Psoas muscle (tissue), 8 donors: ENCODE results near the gene RRP7A. TPM values are rescaled to one million over a fixed set of nuclear protein-coding genes. Genes with fewer than 3 reads are reported as not detected.
"Not testable (repeated sequence)": the region's sequence is repeated elsewhere in the genome, so short reads cannot be mapped to it uniquely, and the experiment has no call there.

ENCODE experiments used
- ATAC-seq, 4 donors: fragments of 200-7000 bp; cut with Tn5 transposase; one replicate each; pipeline ENCODE4 v1.9.1; 2020; ENCODE audit warnings: moderate library complexity in 3 of 4, mild to moderate bottlenecking in 2 of 4
- DNase-seq, 2 donors: peaks; one replicate each; pipeline ENCODE4 v3.0.0-alpha.2; 2020
- H3K27ac ChIP-seq: fragments of 200-600 bp; one replicate; pipeline ENCODE4 v1.8.0; 2022
- H3K27me3 ChIP-seq, 3 donors: fragments of 200-600 bp in 1 of 3; one replicate each; pipeline versions ENCODE4 v1.6.1 to v1.8.0; 2013 to 2022; ENCODE audit warnings: low read length in 2 of 3, mild to moderate bottlenecking in 2 of 3, moderate library complexity in 1 of 3; ENCODE audit not compliant: insufficient read depth in 3 of 3
- H3K36me3 ChIP-seq, 2 donors: fragments of 200-600 bp in 1 of 2; one replicate each; pipeline versions ENCODE4 v1.6.1 to v1.8.0; 2013 to 2022; ENCODE audit warnings: low read depth in 1 of 2, mild to moderate bottlenecking in 1 of 2, moderate library complexity in 1 of 2; ENCODE audit not compliant: insufficient read depth in 1 of 2
- H3K4me1 ChIP-seq: fragments of 200-600 bp; one replicate; pipeline ENCODE4 v1.8.0; 2022
- H3K4me3 ChIP-seq: fragments of 200-600 bp; one replicate; pipeline ENCODE4 v1.8.0; 2022; ENCODE audit warnings: mild to moderate bottlenecking
- H3K9me3 ChIP-seq: fragments of 200-600 bp; one replicate; pipeline ENCODE4 v1.8.0; 2022
- WGBS, 3 donors: extraction: QIAGEN DNeasy Blood & Tissue Kit; methylation state at CpG; one replicate each; pipeline versions ENCODE4 v1.1.6 to v1.1.7; 2013; 5-methylcytosine and 5-hydroxymethylcytosine counted together
- intact Hi-C, 2 donors: fragments of 100-400 bp; cut with DNase I; formaldehyde crosslinking; loops; one replicate each; pipeline versions ENCODE4 v1.11.0 to v1.14.2; 2022
- polyA plus RNA-seq, 3 donors: library from polyadenylated mRNA; stranded (reverse); fragments of 200-250 nt; gene quantifications; one replicate each; pipeline ENCODE4 v1.2.3, GENCODE V29; 2013
- total RNA-seq, 4 donors: library from RNA; stranded (reverse); fragmentation: NEBNext Ultra II Directional in 2 of 4; extraction: Animal tissue kit (Norgen Biotek cat#: 25700) in 2 of 4; gene quantifications; one replicate each; pipeline versions ENCODE4 v1.2.1 to v1.2.4, GENCODE V29; 2021 to 2023
- TF ChIP-seq, protein P1 (sequence below): fragments of 200-600 bp; IDR thresholded peaks from one replicate; pipeline ENCODE4 v1.8.0; 2022; ENCODE audit warnings: antibody characterized with exemption
- donor health status: healthy with polysubstance abuse.
- donor health status: DM: no; HTN: no; CAD: no; lungs with moderate emphysema.
- donor health status: Bipolar disorder and iron deficiency.
- donor health status: healthy.
- donor health status: DM: yes; HTN: yes; CAD: no.
- donor health status: DM: no; HTN: no; CAD: no.
- donor health status: DM: no; HTN: no; CAD: no.
- donor health status: DM: yes; HTN: yes; CAD: no.

The RRP7A gene
- total and polyA plus RNA-seq, 7 donors, result 5.7 to 34.8 (median 32.2) TPM

DNA sequence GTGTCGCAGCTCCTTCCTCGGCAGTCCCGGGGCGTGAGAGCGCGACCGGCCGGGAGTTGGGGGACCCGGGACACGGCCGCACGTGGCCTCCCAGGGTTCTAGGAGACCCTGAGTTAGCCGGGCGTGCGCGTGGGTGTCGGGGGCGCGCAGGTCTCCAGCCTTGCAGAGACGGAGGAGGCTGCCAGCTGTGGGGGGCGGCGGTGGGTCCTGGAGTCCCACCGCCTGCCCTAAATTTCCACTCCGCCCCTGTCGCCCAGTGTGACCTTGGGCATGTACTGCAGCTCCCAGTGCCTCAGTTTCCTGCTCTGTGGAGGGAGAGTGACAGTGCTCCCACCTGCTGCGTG is 18.8 kb downstream of the RRP7A start:
- Histone ChIP-seq H3K27me3 (no peaks in the 10 kb centered on the region), H3K4me3 (peak overlapping the region; percentile 58), H3K9me3 (no peaks in the 10 kb centered on the region), H3K4me1 (peaks cover 6% of the 10 kb centered on the region), H3K27ac (no peak overlapping the region), H3K36me3 (no peaks in the 10 kb centered on the region)
- ATAC-seq (peak in 1 of 4 donors; percentile 1), DNase-seq (peak in 1 of 2 donors; percentile 26)
- intact Hi-C loops, result no loop called here
- WGBS, 3 donors, result 9 to 31% (median 30%) methylated on average over 20 to 26 of the region's 26 CpGs
- TF ChIP-seq, protein P1, sequence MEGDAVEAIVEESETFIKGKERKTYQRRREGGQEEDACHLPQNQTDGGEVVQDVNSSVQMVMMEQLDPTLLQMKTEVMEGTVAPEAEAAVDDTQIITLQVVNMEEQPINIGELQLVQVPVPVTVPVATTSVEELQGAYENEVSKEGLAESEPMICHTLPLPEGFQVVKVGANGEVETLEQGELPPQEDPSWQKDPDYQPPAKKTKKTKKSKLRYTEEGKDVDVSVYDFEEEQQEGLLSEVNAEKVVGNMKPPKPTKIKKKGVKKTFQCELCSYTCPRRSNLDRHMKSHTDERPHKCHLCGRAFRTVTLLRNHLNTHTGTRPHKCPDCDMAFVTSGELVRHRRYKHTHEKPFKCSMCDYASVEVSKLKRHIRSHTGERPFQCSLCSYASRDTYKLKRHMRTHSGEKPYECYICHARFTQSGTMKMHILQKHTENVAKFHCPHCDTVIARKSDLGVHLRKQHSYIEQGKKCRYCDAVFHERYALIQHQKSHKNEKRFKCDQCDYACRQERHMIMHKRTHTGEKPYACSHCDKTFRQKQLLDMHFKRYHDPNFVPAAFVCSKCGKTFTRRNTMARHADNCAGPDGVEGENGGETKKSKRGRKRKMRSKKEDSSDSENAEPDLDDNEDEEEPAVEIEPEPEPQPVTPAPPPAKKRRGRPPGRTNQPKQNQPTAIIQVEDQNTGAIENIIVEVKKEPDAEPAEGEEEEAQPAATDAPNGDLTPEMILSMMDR, result no peak

DNA sequence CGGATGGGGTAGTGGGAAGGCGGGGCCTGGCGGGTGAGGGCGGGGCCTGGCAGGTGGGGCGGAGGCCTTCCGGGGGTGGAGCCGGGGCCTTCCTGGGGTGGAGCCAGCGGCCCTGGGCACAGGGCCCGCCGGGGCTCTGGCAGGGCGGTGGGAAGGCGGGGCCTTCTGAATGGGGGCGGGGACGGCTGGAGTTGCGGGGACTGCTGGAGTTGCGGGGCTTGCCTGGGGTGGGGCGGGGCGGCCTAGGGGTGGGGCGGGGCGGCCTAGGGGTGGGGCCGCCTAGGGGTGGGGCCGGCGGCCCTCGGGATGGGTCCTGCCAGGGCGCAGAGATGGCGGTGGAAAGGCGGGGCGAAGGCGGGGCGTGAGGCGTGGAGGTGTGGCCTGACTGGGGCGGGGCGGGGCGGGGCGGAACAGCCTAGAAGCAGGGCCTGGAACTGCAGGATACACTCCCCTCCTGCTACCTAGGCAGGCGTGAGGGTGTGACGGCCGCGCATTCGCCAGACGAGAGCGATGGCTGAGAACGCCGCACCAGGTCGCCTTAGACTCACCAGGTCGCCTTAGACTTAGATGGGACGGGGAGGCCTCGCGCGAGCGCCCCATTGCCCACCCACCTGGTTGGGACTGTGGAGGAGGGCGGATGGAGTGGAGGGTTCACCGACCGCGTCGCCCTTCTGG is 19.3 kb downstream of the RRP7A start:
- ATAC-seq, result peak; percentile 91 to 95 (median 92)
- no peak overlapping the region for H3K27ac ChIP-seq
- peak; percentile 82 to 93 for DNase-seq
- H3K4me1 ChIP-seq, result peaks cover 6% of the 10 kb centered on the region
- WGBS, 3 donors, result 2 to 5% (median 2%) methylated on average over 21 to 56 of the region's 56 CpGs
- no peaks in the 10 kb centered on the region for H3K9me3 ChIP-seq
- TF ChIP-seq, protein P1, result no peak
- no peaks in the 10 kb centered on the region for H3K27me3 ChIP-seq
- H3K36me3 ChIP-seq, result no peaks in the 10 kb centered on the region
- H3K4me3 ChIP-seq, result peak overlapping the region; percentile 58
- intact Hi-C loops, result no loop called here

DNA sequence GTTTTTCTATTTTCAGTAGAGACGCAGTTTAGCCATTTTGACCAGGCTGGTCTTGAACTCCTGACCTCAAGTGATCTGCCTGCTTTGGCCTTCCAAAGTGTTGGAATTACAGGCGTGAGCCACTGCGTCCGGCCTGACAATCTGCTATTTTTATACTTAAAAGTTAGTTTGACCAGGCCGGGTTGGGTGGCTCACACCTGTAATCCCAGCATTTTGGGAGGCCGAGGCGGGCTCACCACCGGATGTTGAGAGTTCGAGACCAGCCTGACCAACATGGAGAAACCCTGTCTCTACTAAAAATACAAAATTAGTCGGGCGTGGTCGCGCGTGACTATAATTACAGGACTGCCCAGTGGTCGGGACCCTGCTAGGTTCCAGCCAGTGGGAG is 19.8 kb downstream of the RRP7A start:
- WGBS, 3 donors, result 36 to 51% (median 47%) methylated on average over 15 of the region's 15 CpGs
- peak overlapping the region; percentile 32 for H3K27ac ChIP-seq
- H3K27me3 ChIP-seq, ATAC-seq, DNase-seq, H3K36me3 ChIP-seq, intact Hi-C loops, H3K4me1 ChIP-seq, H3K9me3 ChIP-seq: not testable (repeated sequence)
- peak overlapping the region; percentile 58 for H3K4me3 ChIP-seq

DNA sequence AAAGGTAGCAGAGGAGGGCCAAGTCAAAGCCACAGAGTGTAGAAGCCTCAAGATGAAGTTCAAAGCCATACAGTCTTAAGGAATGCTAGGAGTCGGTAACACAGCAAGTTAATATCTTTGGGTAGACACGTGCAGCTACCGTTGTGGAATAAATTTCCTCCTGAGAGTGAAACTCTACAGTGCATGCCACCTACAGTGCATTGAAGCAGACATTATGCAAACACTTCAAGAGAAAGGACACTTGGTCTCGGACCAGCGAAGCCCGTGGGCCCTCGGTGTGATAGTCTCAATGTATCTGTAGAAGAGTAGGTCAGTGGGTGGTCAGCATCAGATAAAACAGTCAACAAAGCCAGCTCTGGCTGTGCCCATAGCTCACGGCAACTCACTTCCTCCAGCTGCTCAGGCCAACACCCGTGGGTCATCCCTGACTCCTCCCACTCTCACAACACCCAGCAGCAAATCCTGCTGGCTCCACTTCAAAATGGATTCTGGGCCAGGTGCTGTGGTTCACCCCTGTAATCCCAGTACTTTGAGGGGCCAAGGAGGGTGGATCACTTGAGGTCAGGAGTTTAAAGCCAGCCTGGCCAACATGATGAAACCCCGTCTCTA is 24.0 kb downstream of the RRP7A start:
- H3K9me3 ChIP-seq, ATAC-seq, intact Hi-C loops, H3K27ac ChIP-seq, H3K36me3 ChIP-seq, H3K27me3 ChIP-seq, H3K4me3 ChIP-seq, H3K4me1 ChIP-seq, DNase-seq: not testable (repeated sequence)
- WGBS, 3 donors, result 59 to 62% (median 62%) methylated on average over 10 of the region's 10 CpGs

DNA sequence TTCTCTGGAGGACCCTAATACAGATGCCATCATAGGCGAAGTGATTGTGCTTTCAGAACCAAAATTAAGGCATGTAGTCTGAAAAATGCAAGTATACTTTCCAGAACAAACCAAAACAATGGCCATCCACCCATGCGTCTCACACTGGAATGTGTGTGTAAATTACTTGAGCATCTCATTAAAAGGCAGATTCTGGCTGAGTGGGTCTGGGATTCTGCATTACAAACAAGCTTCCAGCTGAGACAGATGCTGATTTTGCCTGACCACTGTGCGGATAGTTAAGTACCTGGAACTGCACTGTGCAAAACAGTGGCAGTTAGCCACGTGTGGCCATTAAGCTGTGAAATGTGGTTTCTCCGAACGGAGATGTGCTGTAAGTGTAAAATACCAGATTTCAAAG is 26.2 kb downstream of the RRP7A start:
- DNase-seq (no peak), ATAC-seq (no peak)
- no peak overlapping the region for H3K4me3 ChIP-seq
- H3K27ac ChIP-seq, result no peak overlapping the region
- intact Hi-C loops, result no loop called here
- no peaks in the 10 kb centered on the region for H3K9me3 ChIP-seq
- H3K36me3 ChIP-seq, result no peaks in the 10 kb centered on the region
- H3K4me1 ChIP-seq, result no peaks in the 10 kb centered on the region
- H3K27me3 ChIP-seq, result peaks cover 0 to 7% (median 2%) of the 10 kb centered on the region in 3 donors
- WGBS, 3 donors, result 54 to 58% (median 57%) methylated on average over 6 of the region's 6 CpGs
- TF ChIP-seq, protein P1, result no peak
